K562 (cell line): ENCODE measurements around the gene TPPP. TPM values are rescaled to one million over a fixed set of nuclear protein-coding genes. Genes with fewer than 3 reads are reported as not detected.

Experiments
- CHD1 ChIP-seq: fragments of 200-600 bp; sonication (generic); IDR thresholded peaks from one replicate; pipeline ENCODE4 v1.6.1; 2012; ENCODE audit warnings: mild to moderate bottlenecking, moderate library complexity, low read length, inconsistent platforms
- EP300 ChIP-seq: IDR thresholded peaks from 2 replicates; pipeline ENCODE4 v1.6.1; 2012; ENCODE audit warnings: low read length, improper control_type of control experiment
- ESRRA ChIP-seq: fragments of 450-650 bp; IDR thresholded peaks from 2 replicates; pipeline ENCODE4 v1.6.1; 2014; ENCODE audit warnings: low read depth, mild to moderate bottlenecking, moderate library complexity, borderline replicate concordance
- FIP1L1 ChIP-seq: fragments of 200-400 bp; formaldehyde crosslinking; IDR thresholded peaks from 2 replicates; pipeline ENCODE4 v1.6.1; 2018; ENCODE audit warnings: mild to moderate bottlenecking, low read depth, low read length; ENCODE audit not compliant: poor library complexity, severe bottlenecking
- FOSL1 ChIP-seq: fragments of 200-800 bp; sonication (Bioruptor generic); conservative IDR thresholded peaks from 2 replicates; pipeline ENCODE4 v1.6.1; 2016; ENCODE audit warnings: missing genetic modification characterization, missing compliant biosample characterization
- FOXP1 ChIP-seq: sonication (generic); formaldehyde crosslinking; IDR thresholded peaks from 2 replicates; pipeline ENCODE4 v1.8.0; 2022; ENCODE audit warnings: mild to moderate bottlenecking, missing genetic modification reagents
- KDM2B ChIP-seq: fragments of 250-450 bp; sonication (Bioruptor Pico); IDR thresholded peaks from 2 replicates; pipeline ENCODE4 v1.8.0; 2021; ENCODE audit warnings: mild to moderate bottlenecking, moderate library complexity
- KLF13 ChIP-seq: fragments of 450-650 bp; IDR thresholded peaks from 2 replicates; pipeline ENCODE4 v1.6.1; 2016; ENCODE audit warnings: missing genetic modification characterization, low read depth, mild to moderate bottlenecking, missing compliant biosample characterization, moderate library complexity, borderline replicate concordance
- NEUROD1 ChIP-seq: fragments of 150-350 bp; IDR thresholded peaks from 2 replicates; pipeline ENCODE4 v1.6.1; 2014; ENCODE audit warnings: borderline replicate concordance, low read length, low read depth; ENCODE audit not compliant: partially characterized antibody
- NFE2 ChIP-seq: IDR thresholded peaks from 2 replicates; pipeline ENCODE4 v1.6.1; 2014; ENCODE audit warnings: antibody characterized with exemption, low read depth
- PHF21A ChIP-seq: fragments of 450-650 bp; IDR thresholded peaks from 2 replicates; pipeline ENCODE4 v1.6.1; 2017; ENCODE audit warnings: low read depth, borderline replicate concordance
- PHTF2 ChIP-seq: fragments of 250-450 bp; sonication (Bioruptor Pico); IDR thresholded peaks from 2 replicates; pipeline ENCODE4 v1.5.0; 2021; ENCODE audit warnings: mild to moderate bottlenecking
- PML ChIP-seq: IDR thresholded peaks from 2 replicates; pipeline ENCODE4 v1.6.1; 2012; ENCODE audit warnings: low read length, inconsistent platforms
- PRMT5 ChIP-seq: sonication (generic); formaldehyde crosslinking; IDR thresholded peaks from 2 replicates; pipeline ENCODE4 v1.5.0; 2020; ENCODE audit warnings: missing genetic modification reagents
- RBFOX2 ChIP-seq: fragments of 200-400 bp; formaldehyde crosslinking; IDR thresholded peaks from 2 replicates; pipeline ENCODE4 v1.6.1; 2017; ENCODE audit warnings: low read depth, mild to moderate bottlenecking, low read length, moderate library complexity
- RFX1 ChIP-seq: fragments of 450-650 bp; IDR thresholded peaks from 2 replicates; pipeline ENCODE4 v1.6.1; 2016; ENCODE audit warnings: mild to moderate bottlenecking, moderate library complexity
- SLC30A9 ChIP-seq: fragments of 250-450 bp; sonication (Bioruptor Pico); IDR thresholded peaks from 2 replicates; pipeline ENCODE4 v1.8.0; 2022; ENCODE audit warnings: mild to moderate bottlenecking, moderate library complexity
- SRSF7 ChIP-seq: fragments of 200-400 bp; formaldehyde crosslinking; optimal IDR thresholded peaks from 2 replicates; pipeline ENCODE3; 2017; ENCODE audit warnings: mild to moderate bottlenecking, low read depth, low read length
- STAT5A ChIP-seq: IDR thresholded peaks from 2 replicates; pipeline ENCODE4 v1.6.1; 2012; ENCODE audit warnings: low read length, inconsistent platforms, borderline replicate concordance
- ZFP91 ChIP-seq: sonication (generic); formaldehyde crosslinking; IDR thresholded peaks from 2 replicates; pipeline ENCODE4 v1.8.0; 2022; ENCODE audit warnings: mild to moderate bottlenecking, missing genetic modification reagents
- ZKSCAN1 ChIP-seq: fragments of 150-350 bp; IDR thresholded peaks from 2 replicates; pipeline ENCODE4 v1.6.1; 2016; ENCODE audit warnings: low read depth, low read length
- ZNF3 ChIP-seq: fragments of 250-450 bp; sonication (Bioruptor Pico); IDR thresholded peaks from 2 replicates; pipeline ENCODE4 v1.5.0; 2021; ENCODE audit warnings: mild to moderate bottlenecking, moderate library complexity
- polyA plus RNA-seq, 8 experiments: library from polyadenylated mRNA; depleted of rRNA in 4 of 8; stranded (reverse) in 5 of 8; unstranded in 3 of 8; fragments of >200 nt; fragmentation: Nextera tagmentation in 2 of 8; fragmentation: Illumina TruSeq in 1 of 8; extraction: Ambion mirVana in 2 of 8; extraction: Trizol in 1 of 8; gene quantifications; 2 replicates each; pipeline versions ENCODE4 v1.2.1 to v1.2.3, GENCODE V29; 2011 to 2014; ENCODE audit warnings: inconsistent platforms in 1 of 8, missing spikeins in 1 of 8
- total RNA-seq, 7 experiments: library from RNA; depleted of rRNA in 6 of 7; stranded (reverse); fragments of >200 nt in 6 of 7; fragmentation: Illumina TruSeq in 2 of 7; extraction: Trizol in 2 of 7; gene quantifications; 2 replicates each; pipeline versions ENCODE4 v1.2.1 to v1.2.3, GENCODE V29; 2011 to 2021; ENCODE audit warnings: low replicate concordance in 1 of 7
- TF ChIP-seq, protein P1 (sequence below), 3 experiments: IDR thresholded peaks in 2 of 3; conservative IDR thresholded peaks in 1 of 3; 2 replicates each; pipeline ENCODE4 v1.5.1; 2011 to 2012; ENCODE audit warnings: low read length in 3 of 3, mild to moderate bottlenecking in 3 of 3, control low read depth in 2 of 3, improper control_type of control experiment in 1 of 3, inconsistent platforms in 1 of 3, low read depth in 1 of 3, mixed read lengths in 1 of 3, moderate library complexity in 1 of 3; ENCODE audit not compliant: insufficient read depth in 2 of 3
- TF ChIP-seq, protein P2 (sequence below): fragments of 250-450 bp; sonication (Bioruptor Pico); IDR thresholded peaks from 2 replicates; pipeline ENCODE4 v1.4.0; 2020; ENCODE audit warnings: borderline replicate concordance

TPPP gene
- total and polyA plus RNA-seq, 9 of the 15 experiments (the other 6 are each of a cell fraction or from before 2014, with no cell fraction given): 0.01 to 0.07 (median 0.03) TPM; not detected in 6

DNA sequence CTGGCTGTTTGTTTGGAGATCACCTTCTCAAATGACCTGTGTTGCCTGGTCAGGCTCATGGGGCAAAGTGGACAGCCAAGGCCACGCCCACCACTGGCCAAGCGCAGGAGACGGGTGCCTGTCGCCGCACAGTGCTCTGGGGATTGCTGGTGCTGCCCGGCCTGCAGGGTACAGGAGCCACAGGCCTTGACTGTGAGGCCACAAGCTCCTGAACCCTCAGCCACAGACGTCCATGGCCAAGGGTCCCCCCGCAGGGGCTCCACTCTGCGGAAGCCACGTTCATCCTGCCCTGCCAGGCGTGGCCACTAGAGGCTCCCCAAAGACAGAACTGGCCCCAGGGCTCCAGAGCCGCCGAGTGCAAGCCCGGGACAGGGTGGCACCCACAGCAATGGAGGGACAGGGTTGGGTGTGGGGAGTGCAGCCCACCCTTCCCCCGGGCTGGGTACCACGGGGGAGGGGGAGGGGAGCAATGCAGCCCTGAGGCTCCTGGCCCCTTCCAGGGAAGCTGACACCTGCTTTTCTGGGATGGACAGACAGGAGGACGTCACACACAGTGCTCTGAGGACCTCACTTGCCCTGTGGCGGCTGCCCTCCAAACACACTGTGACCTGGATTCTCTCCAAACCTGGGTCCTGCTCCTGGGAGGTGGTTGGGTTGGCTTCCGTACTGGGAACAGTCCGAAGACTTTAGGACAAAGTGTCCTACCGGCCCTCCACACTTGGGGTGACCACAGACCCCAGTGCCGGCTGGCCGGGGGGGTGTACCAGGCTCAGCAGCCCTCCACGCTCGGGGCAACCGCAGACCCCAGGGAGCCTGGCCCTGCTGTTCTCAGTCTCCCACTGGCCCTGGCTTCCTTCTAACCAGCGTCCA lies 21.5 kb downstream of the TPPP start (continued):
- TF ChIP-seq FIP1L1 (peak; percentile 86), PHF21A (no peak), CHD1 (no peak), FOXP1 (peak; percentile 71), RBFOX2 (no peak; the same call in 1 of the 2 replicates), ZFP91 (CRISPR knock-in tag) (no peak), SLC30A9 (CRISPR knock-in tag) (no peak), FOSL1 (tag) (no peak), KLF13 (tag) (peak; percentile 85), ZKSCAN1 (0 out of 2 replicates have a peak, but pooled peaks have one; percentile 21), STAT5A (no peak), PHTF2 (CRISPR knock-in tag) (no peak), KDM2B (CRISPR knock-in tag) (no peak), PRMT5 (no peak), RFX1 (no peak), ESRRA (0 out of 2 replicates have a peak, but pooled peaks have one; percentile 13), SRSF7 (no peak), ZNF3 (CRISPR knock-in tag) (no peak), NFE2 (no peak), NEUROD1 (no peak), PML (no peak), EP300 (no peak)
- TF ChIP-seq, protein P1, sequence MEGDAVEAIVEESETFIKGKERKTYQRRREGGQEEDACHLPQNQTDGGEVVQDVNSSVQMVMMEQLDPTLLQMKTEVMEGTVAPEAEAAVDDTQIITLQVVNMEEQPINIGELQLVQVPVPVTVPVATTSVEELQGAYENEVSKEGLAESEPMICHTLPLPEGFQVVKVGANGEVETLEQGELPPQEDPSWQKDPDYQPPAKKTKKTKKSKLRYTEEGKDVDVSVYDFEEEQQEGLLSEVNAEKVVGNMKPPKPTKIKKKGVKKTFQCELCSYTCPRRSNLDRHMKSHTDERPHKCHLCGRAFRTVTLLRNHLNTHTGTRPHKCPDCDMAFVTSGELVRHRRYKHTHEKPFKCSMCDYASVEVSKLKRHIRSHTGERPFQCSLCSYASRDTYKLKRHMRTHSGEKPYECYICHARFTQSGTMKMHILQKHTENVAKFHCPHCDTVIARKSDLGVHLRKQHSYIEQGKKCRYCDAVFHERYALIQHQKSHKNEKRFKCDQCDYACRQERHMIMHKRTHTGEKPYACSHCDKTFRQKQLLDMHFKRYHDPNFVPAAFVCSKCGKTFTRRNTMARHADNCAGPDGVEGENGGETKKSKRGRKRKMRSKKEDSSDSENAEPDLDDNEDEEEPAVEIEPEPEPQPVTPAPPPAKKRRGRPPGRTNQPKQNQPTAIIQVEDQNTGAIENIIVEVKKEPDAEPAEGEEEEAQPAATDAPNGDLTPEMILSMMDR (IDR thresholded peaks at IDR 0.05 in 2 of 3, conservative IDR thresholded peaks at IDR 0.05 in 1 of 3; ENCODE audit: insufficient read depth in 2 of 3, low read depth in 1 of 3, low read length in 3 of 3): peak; percentile 91 to 96 (median 93)
- TF ChIP-seq, protein P2, sequence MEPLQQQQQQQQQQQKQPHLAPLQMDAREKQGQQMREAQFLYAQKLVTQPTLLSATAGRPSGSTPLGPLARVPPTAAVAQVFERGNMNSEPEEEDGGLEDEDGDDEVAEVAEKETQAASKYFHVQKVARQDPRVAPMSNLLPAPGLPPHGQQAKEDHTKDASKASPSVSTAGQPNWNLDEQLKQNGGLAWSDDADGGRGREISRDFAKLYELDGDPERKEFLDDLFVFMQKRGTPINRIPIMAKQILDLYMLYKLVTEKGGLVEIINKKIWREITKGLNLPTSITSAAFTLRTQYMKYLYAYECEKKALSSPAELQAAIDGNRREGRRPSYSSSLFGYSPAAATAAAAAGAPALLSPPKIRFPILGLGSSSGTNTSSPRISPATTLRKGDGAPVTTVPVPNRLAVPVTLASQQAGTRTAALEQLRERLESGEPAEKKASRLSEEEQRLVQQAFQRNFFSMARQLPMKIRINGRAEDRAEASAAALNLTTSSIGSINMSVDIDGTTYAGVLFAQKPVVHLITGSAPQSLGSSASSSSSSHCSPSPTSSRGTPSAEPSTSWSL: no peak
